GM21825 (cell line): Measurements from ENCODE around the gene CMTR1.
"Not testable (repeated sequence)": the region's sequence is repeated elsewhere in the genome, so short reads cannot be mapped to it uniquely, and the experiment has no call there.

Source experiments
- ATAC-seq: cut with Tn5 transposase; IDR thresholded peaks from one replicate; pipeline ENCODE4 v1.9.1; 2021; ENCODE audit warnings: mild to moderate bottlenecking, moderate library complexity; ENCODE audit not compliant: unreplicated experiment

CMTR1 gene

GRCh38 chr6:37491171-37491829 lies 58.3 kb downstream of the CMTR1 start:
- no peak for ATAC-seq

- no peak for ATAC-seq
These were observed 58.8 kb downstream of the CMTR1 start for GRCh38 chr6:37491830-37492208.

GRCh38 chr6:37492236-37492972 lies 59.4 kb downstream of the CMTR1 start:
- ATAC-seq: no peak

- ATAC-seq: no peak
These were observed 60.1 kb downstream of the CMTR1 start for GRCh38 chr6:37492991-37493660.

- ATAC-seq: no peak
These were observed 60.6 kb downstream of the CMTR1 start for GRCh38 chr6:37493661-37493995.

GRCh38 chr6:37495244-37495934 lies 62.4 kb downstream of the CMTR1 start:
- ATAC-seq: no peak

GRCh38 chr6:37496951-37497885 lies 64.2 kb downstream of the CMTR1 start:
- no peak for ATAC-seq

- peak; percentile 89 for ATAC-seq
These were observed 66.6 kb downstream of the CMTR1 start, which contains the start of gene CCDC167 for GRCh38 chr6:37499433-37500293. TSS of gene CCDC167 (minus strand) at chr6:37499893. CDS start at chr6:37499863, 30 bp downstream.

GRCh38 chr6:37500294-37500608 lies 67.2 kb downstream of the CMTR1 start:
- no peak for ATAC-seq

- not testable (repeated sequence) for ATAC-seq
These were observed 67.9 kb downstream of the CMTR1 start for GRCh38 chr6:37500904-37501303.

GRCh38 chr6:37501632-37502491 lies 68.8 kb downstream of the CMTR1 start:
- ATAC-seq: no peak

GRCh38 chr6:37502703-37503291 lies 69.8 kb downstream of the CMTR1 start:
- ATAC-seq: no peak

GRCh38 chr6:37503309-37503965 lies 70.4 kb downstream of the CMTR1 start:
- ATAC-seq: no peak

- no peak for ATAC-seq
These were observed 71.0 kb downstream of the CMTR1 start for GRCh38 chr6:37504024-37504423.

GRCh38 chr6:37506479-37506878 lies 73.5 kb downstream of the CMTR1 start:
- no peak for ATAC-seq

GRCh38 chr6:37507077-37507476 lies 74.1 kb downstream of the CMTR1 start:
- no peak for ATAC-seq

- no peak for ATAC-seq
These were observed 74.8 kb downstream of the CMTR1 start for GRCh38 chr6:37507690-37508421.
